Measurements from ENCODE around the gene CHST11.

Gene CHST11

DNA sequence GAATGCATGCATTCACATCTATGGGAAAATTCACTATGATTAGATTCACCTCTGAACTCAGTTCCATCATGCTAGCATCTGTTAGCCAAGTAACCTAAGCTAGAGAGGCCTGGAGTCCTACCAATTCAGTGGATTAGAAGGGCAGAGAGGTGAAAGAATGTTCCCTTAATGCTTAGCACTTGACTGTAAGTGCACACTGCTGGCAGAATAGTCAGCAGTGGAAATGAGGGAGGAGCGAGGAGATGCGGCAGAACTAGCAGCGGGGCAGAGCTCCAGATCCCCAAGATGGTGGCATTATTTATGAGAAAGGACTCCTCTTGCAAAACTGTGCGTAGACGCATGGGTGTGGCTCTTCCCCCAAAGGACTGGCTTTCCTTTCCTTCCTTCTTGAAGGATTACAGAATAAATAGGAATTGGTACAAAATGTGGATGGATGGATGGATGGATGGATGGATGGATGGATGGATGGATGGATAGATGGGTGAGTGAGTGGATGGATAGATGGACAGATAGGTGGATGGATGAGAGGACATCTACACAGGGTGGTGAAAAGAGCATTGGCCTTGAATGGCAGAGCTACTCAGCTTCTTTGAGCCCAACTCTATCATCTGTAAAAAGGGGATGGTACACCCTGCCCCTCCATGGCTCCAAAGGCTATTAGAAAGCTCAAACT, 227.2 kb downstream of the CHST11 start:
- no peak for DNase-seq

DNA sequence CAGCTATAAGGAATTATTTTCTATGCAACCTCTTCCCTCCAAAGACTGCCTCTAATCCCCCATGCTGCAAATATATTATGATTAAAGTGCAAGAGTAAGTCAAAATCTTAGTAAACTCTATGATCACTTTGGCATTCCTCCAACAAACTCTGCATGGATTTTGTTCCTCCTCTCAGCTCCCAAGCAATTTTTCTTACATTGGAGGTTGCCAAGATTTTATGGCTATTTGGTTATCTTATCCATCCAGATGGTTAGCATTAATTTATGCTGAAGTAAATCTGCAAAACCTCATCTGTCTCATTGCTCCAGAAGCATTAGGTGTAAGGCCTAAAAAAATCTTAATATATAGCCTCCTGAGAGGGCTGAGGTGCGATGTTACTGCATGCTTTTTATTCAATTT, 228.1 kb downstream of the CHST11 start:
- no peak for DNase-seq

GRCh38 chr12:104685366-104685765, 228.6 kb downstream of the CHST11 start:
- no peak for DNase-seq

GRCh38 chr12:104686196-104686595, 229.4 kb downstream of the CHST11 start:
- no peak for DNase-seq

- DNase-seq = peak; percentile 55
Observed at GRCh38 chr12:104687823-104688573, 231.2 kb downstream of the CHST11 start.

GRCh38 chr12:104689635-104690034, 232.9 kb downstream of the CHST11 start:
- no peak for DNase-seq

- DNase-seq = no peak
Observed at GRCh38 chr12:104691721-104692556, 235.2 kb downstream of the CHST11 start.

DNA sequence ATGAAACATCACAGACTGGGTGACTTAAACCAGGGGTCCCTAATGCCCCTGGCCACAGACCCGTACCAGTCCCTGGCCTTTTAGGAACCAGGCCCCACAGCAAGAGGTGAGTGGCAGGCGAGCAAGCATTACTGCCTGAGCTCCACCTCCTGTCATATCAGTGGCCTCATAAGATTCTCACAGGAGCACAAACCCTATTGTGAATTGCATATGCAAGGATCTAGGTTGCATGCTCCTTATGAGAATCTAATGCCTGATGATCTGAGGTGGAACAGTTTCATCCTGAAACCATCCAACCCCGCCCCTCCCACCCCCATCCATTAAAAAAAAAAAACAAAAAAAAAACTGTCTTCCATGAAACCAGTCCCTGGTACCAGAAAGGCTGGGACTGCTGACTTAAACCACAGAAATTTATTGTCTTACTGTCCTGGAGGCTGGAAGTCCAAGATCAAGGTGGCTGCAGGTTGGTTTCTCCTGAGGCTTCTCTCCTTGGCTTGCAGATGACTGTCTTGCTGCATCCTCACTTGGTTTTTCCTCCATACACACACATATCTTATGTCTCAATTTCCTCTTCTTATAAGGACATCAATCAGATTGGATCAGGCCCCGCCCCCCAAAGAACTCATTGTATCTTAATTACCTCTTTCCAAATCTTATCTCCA, 235.9 kb downstream of the CHST11 start:
- DNase-seq = no peak

- no peak for DNase-seq
Observed at GRCh38 chr12:104693493-104693892, 236.7 kb downstream of the CHST11 start.

GRCh38 chr12:104694161-104694560, 237.4 kb downstream of the CHST11 start:
- no peak for DNase-seq

DNA sequence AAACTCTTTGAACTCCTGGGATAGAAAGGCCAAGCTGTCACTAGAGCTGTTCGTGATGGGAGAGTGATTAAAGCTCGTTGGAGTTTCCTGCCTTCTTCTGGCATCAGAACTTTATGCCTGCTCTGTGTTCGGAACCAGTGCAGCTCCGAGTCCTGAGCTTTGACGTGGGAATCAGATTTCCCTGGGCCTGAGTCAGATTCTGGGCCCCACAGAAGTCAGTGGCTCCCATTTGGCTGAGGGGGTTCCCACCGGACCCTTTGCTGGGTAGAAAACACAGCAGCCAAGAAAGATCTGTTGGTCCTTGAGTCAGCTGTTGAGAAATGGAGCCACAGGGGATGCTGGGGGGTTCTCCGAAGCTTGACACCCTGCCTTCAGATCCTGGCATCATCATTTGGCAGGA, 238.0 kb downstream of the CHST11 start:
- DNase-seq = no peak

DNA sequence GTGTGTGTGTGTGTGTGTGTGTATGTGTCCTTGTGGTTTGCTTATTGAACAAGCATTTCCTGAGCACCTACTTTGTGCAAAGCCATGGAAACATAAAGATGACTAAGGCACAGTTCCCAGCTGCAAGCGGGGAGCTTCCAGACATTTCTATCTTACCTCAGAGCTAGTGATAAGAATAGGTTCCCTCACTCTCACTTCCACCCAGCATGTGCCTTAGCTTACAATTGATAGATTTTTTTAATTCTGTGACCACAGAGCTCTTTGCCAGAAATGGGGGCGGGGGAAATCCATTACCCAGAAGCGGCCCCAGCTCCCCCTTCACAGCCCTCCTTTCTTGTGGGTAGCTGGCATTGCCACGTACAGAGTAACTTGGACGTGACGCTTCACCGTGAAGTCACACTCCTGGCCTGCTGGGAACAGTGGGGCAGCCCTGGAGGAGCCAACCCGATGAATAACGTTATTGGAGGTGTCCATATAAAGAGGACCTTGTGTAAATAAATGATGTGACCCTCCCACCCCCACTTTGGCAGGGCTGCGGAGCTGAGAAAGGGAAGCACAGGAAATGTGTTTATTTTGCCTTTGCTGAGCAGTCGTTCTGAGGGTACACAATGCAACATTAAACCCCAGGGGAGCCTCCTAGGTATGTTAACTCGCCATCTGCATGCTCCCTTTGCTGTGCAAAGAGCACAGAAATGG, 238.9 kb downstream of the CHST11 start:
- peak; percentile 90 for DNase-seq

- DNase-seq = no peak
Observed at GRCh38 chr12:104697186-104697585, 240.4 kb downstream of the CHST11 start.

- no peak for DNase-seq
Observed at GRCh38 chr12:104698871-104699270, 242.1 kb downstream of the CHST11 start.

DNA sequence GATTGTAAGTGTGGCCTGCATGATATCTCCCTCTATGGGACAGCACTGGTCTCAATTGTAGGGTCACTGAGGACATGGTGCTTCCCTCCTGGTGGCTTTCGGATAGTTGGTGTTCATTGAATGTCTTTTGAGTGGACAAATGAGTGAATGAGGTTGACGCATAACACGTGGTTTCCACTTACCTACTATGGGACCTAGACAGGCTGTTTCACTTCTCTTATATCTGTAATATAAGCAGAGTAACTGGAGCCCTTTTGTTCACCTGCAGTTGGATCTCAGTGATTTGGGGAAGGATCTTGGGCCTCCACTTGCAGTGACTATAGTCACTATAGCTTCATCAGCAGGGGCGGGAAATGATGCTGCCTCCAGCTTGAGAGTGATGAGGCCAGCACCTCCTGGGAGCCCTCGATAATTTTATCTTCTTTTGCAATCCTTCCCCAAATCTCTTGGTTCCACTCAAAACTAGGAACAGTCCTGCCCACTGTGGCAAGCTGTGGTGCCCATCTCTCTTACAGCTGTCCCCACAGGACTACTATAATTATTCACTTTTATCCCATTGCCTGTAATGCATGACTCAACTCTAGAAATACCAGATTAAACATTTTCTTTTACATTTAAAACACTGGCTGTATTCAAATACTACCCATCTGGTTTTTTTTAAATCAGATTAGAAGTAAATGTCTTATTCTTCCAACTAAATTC, 242.9 kb downstream of the CHST11 start:
- DNase-seq = peak; percentile 56

DNA sequence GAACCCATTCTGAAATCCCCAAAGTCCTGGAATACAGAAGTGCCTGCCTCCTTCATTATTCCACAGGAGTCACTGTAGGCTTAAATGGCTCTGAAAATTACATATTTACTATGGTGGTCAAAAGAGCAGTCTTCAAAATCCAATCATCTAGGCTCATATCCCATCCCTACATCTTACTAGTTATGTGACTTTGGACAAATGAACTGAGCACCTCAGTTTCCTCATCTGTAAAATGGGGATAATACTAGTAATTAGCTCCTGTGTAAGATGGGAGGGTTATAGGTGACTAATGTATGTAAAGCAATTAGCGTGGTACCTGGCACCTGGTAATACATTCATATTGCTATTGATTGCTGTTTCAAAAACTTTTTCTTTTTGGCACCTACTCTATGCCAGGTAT, 243.6 kb downstream of the CHST11 start:
- DNase-seq = no peak

DNA sequence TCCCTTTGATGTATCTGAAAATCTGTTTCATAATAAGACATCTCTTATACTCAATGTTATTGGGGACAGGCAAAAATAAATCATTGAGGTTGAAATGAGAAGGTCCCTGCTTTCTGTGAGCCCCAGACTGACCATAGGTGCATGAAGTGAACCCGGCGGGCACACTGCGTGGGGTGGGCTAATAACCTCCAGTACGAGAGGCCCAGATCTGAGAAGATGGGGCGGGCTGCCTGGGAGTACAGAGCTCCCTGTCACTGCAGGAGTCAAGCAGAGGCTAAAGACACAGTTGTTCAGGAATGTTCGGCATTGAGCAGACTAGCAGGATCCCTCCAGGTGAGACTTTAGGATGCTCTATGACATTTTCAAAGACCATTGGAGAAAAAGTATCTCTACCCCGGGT, 244.6 kb downstream of the CHST11 start:
- no peak for DNase-seq

- no peak for DNase-seq
Observed at GRCh38 chr12:104701756-104702155, 245.0 kb downstream of the CHST11 start.

GRCh38 chr12:104702565-104703139, 245.9 kb downstream of the CHST11 start:
- DNase-seq = no peak

DNA sequence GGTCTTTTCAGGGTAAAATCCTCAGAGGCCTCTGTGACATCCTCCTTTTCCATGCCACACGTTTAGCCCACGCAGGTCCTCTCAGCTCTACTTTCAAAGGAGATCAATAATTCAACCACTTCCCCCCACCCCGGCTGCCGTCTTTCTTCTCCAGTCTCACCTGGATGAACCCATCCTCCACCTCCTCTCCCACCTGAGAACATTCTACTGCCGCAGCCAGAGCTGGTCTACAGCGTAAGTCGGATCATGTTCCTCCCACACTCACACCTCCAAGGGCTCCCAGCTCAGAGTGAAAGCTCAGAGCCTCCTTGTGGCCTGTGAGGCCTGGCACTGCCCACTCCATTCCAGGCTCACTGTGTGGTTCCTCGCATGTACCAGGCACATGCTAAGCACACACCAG, 246.6 kb downstream of the CHST11 start:
- DNase-seq = no peak

DNA sequence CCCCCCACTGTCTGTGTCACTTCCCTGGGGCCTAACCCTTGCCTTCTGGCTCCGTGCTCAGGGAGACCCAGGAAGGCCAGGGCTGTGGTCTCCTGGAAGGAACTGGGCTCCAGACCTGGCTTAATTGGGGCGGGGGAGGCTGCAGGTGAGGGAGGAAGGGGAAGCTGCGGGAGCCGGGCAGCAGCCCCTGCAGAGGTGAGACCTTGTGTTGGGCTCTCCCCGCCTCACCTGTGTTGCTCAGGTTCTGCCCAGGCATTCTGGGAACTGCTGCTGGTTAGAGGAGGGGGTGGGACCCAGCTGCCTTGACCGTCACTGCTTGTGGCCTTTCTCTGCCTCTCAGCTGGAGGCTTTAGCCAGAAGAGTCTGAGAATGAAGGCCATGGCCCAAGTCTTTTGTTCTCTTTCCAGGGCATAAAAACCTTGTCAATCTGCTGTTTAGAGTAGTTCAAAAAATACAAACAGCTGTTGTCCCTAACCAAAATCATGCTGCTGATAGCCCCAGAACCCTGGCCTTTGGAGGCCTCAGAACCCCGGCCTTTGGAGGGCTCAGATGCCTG, 247.6 kb downstream of the CHST11 start:
- DNase-seq = no peak

Data from stimulated activated CD4-positive, alpha-beta T cell treated with anti-CD3 and anti-CD28 coated beads, Interleukin-1b, Interleukin-23, amount 100 ng/mL, for 48 hours (primary cell).